Measurements from ENCODE around the gene EBNA1BP2. TPM values are rescaled to one million over a fixed set of nuclear protein-coding genes. Genes with fewer than 3 reads are reported as not detected.

Gene EBNA1BP2
- total and polyA plus RNA-seq, 2 donors (not counting 3 experiments of a cell fraction or from before 2014, with no cell fraction given): 47.8 to 104 TPM

GRCh38 chr1:43137445-43138052 is 34.5 kb downstream of the EBNA1BP2 start:
- BruUV-seq (replicated peaks): no TSS peak
- no peak for TF ChIP-seq MAX (IDR thresholded peaks at IDR 0.05; ENCODE audit: insufficient read depth, insufficient read length)
- no peak for TF ChIP-seq MYC (IDR thresholded peaks at IDR 0.05; ENCODE audit: low read depth, low read length)
- no peak for TF ChIP-seq POLR2AphosphoS5 (IDR thresholded peaks at IDR 0.05; ENCODE audit: insufficient read depth, low read depth, low read length)
- no peak for TF ChIP-seq CTCF (IDR thresholded peaks at IDR 0.05; ENCODE audit: extremely low read depth in 1 of 2, insufficient read depth in 1 of 2, low read depth in 1 of 2, low read length in 2 of 2)
- no peak for TF ChIP-seq POLR2A (IDR thresholded peaks at IDR 0.05; ENCODE audit: low read depth, low read length)
- no peak for TF ChIP-seq JUN (IDR thresholded peaks at IDR 0.05; ENCODE audit: borderline replicate concordance, insufficient read depth, insufficient read length, low read depth)
- TF ChIP-seq FOS (IDR thresholded peaks at IDR 0.05; ENCODE audit: borderline replicate concordance, insufficient read depth, low read length): no peak
- TF ChIP-seq EZH2 (IDR thresholded peaks at IDR 0.05; ENCODE audit: borderline replicate concordance, low read depth, low read length, severe bottlenecking): no peak
- TF ChIP-seq GATA2 (IDR thresholded peaks at IDR 0.05; ENCODE audit: insufficient read depth, insufficient read length, low read depth, low read length): no peak
- no peak for FAIRE-seq
- Histone ChIP-seq H3K4me3 (replicated peaks in 1 of 3; ENCODE audit: insufficient read depth in 1 of 3, low read depth in 1 of 3, low read length in 3 of 3) (no peak overlapping the region), H3K9ac (replicated peaks; ENCODE audit: extremely low read depth, insufficient read depth, low read length) (no peak overlapping the region), H2AFZ (ENCODE audit: low read depth, low read length) (no peak overlapping the region), H4K20me1 (replicated peaks; ENCODE audit: control insufficient read depth, extremely low read depth, insufficient read depth, low read length) (no peaks in the 10 kb centered on the region), H3K79me2 (ENCODE audit: control insufficient read depth, insufficient read depth, low read length) (no peaks in the 10 kb centered on the region), H3K4me2 (ENCODE audit: insufficient read depth, low read length) (no peak overlapping the region), H3K27me3 (ENCODE audit: control insufficient read depth in 2 of 2, insufficient read depth in 2 of 2, low read length in 2 of 2) (peaks cover 14 to 15% of the 10 kb centered on the region in 2 experiments), H3K4me1 (ENCODE audit: control insufficient read depth, extremely low read depth, insufficient read depth, low read length) (no peaks in the 10 kb centered on the region), H3K9me3 (replicated peaks; ENCODE audit: control insufficient read depth, insufficient read depth, low read length) (no peaks in the 10 kb centered on the region), H3K27ac (ENCODE audit: insufficient read depth, low read depth, low read length) (no peak overlapping the region), H3K9me1 (replicated peaks; ENCODE audit: control insufficient read depth, extremely low read depth, insufficient read depth, low read length) (no peaks in the 10 kb centered on the region), H3K36me3 (ENCODE audit: control insufficient read depth in 2 of 2, extremely low read depth in 1 of 2, insufficient read depth in 2 of 2, low read length in 2 of 2) (no peaks in the 10 kb centered on the region)
- POLR2A ChIA-PET: no interaction called here
- dilution Hi-C loops (cut with MboI; ENCODE audit: extremely low pct_ligation_motif_present, low sequenced_read_pairs) (no loop called here), intact Hi-C loops (cut with micrococcal nuclease) (no loop called here)
- DNase-seq (ENCODE audit: low read depth, low spot score): no peak
- CTCF ChIA-PET: no interaction called here
